Breast epithelium (tissue), 4 donors: Measurements from ENCODE around the gene KPNB1. TPM values are rescaled to one million over a fixed set of nuclear protein-coding genes. Genes with fewer than 3 reads are reported as not detected.

Experiments
- DNase-seq, 2 donors: peaks; one replicate each; pipeline ENCODE4 v3.0.0-alpha.2; 2019; ENCODE audit warnings: low spot score in 2 of 2
- H3K27ac ChIP-seq, 2 donors: fragments of 200-600 bp; sonication (generic) in 1 of 2; one replicate each; pipeline ENCODE4 v1.5.1; 2016 to 2019; ENCODE audit warnings: mild to moderate bottlenecking in 1 of 2
- H3K27me3 ChIP-seq, 2 donors: fragments of 200-600 bp; sonication (generic) in 1 of 2; one replicate each; pipeline versions ENCODE4 v1.5.1 to v1.6.0; 2017 to 2019; ENCODE audit warnings: control low read depth in 1 of 2, mild to moderate bottlenecking in 1 of 2
- H3K36me3 ChIP-seq: fragments of 200-600 bp; one replicate; pipeline ENCODE4 v1.5.1; 2019
- H3K4me1 ChIP-seq, 2 donors: fragments of 200-600 bp; sonication (generic); one replicate each; pipeline ENCODE4 v1.5.1; 2016 to 2019; ENCODE audit warnings: control low read depth in 1 of 2
- H3K4me3 ChIP-seq, 3 donors: fragments of 200-600 bp; sonication (generic); 1 replicate in 2 of 3; 2 replicates in 1 of 3; pipeline ENCODE4 v1.5.1; 2016 to 2019; ENCODE audit warnings: mild to moderate bottlenecking in 3 of 3, moderate library complexity in 2 of 3
- H3K9me3 ChIP-seq, 2 donors: fragments of 200-600 bp; sonication (generic) in 1 of 2; one replicate each; pipeline ENCODE4 v1.5.1; 2016 to 2019; ENCODE audit warnings: control low read depth in 1 of 2
- CTCF ChIP-seq, 3 donors: fragments of 450-650 bp; IDR thresholded peaks; one replicate each; pipeline ENCODE4 v1.5.1; 2016 to 2017; ENCODE audit warnings: antibody characterized with exemption in 3 of 3, mild to moderate bottlenecking in 3 of 3, moderate library complexity in 3 of 3
- POLR2A ChIP-seq: fragments of 450-650 bp; IDR thresholded peaks from one replicate; pipeline ENCODE4 v1.6.1; 2016; ENCODE audit warnings: antibody characterized with exemption, mild to moderate bottlenecking, moderate library complexity
- POLR2AphosphoS5 ChIP-seq, 3 donors: sonication (generic); formaldehyde crosslinking; IDR thresholded peaks; one replicate each; pipeline ENCODE4 v1.6.1; 2017; ENCODE audit warnings: antibody characterized with exemption in 3 of 3
- intact Hi-C: fragments of 100-400 bp; cut with DNase I; formaldehyde crosslinking; loops from one replicate; pipeline ENCODE4 v1.15.1; 2023; ENCODE audit warnings: low total_unique reads
- total RNA-seq, 3 donors: library from RNA; depleted of rRNA; stranded (reverse); fragments of >200 nt; gene quantifications; one replicate each; pipeline ENCODE4 v1.1.0, GENCODE V29; 2016

Gene KPNB1
- total RNA-seq, 3 donors from 2014 or later: 148 to 238 (median 189) TPM

- DNase-seq: no peak
- H3K4me1 ChIP-seq: no peaks in the 10 kb centered on the region
- no peak overlapping the region for H3K4me3 ChIP-seq
- no peaks in the 10 kb centered on the region for H3K27me3 ChIP-seq
- peaks cover 8% of the 10 kb centered on the region for H3K36me3 ChIP-seq
- H3K27ac ChIP-seq: no peak overlapping the region
- TF ChIP-seq POLR2AphosphoS5 (IDR thresholded peaks at IDR 0.05) (no peak), POLR2A (no peak), CTCF (IDR thresholded peaks at IDR 0.05) (no peak)
- intact Hi-C loops: no loop called here
- no peaks in the 10 kb centered on the region for H3K9me3 ChIP-seq
Measured at GRCh38 chr17:47713980-47714700, 64.4 kb downstream of the KPNB1 start.

DNA sequence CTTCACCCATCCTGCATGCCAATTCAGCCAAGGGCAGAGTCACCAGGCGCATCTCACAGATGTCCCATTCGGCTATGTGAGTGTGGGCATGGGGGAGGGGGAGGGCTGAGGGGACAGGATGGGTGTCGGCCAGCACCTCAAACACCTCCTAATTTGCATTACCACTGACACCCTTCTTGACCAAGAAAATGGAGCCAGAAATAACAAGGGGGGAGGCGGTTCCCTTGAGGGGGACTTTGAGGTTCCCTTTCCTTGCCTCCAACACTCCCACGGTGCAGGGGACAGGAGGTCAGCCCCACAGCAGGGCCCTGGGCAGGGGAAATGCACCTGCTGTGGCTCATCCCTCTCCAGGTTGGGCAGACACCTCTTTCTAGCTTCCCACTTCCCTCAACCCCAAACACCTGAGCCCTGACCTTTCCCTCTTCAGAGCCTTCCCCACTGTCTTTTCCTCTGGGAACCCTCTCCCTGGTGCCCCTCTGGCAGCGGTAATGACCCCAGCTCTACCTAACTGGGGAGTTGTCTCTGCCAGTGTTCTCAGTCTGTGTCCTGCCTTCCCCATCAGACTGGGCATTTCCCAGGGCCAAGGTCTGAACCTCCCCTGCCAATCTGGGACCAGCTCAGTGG is 65.2 kb downstream of the KPNB1 start:
- TF ChIP-seq CTCF (IDR thresholded peaks at IDR 0.05) (no peak), POLR2AphosphoS5 (IDR thresholded peaks at IDR 0.05) (no peak), POLR2A (no peak)
- H3K9me3 ChIP-seq: no peaks in the 10 kb centered on the region
- H3K27me3 ChIP-seq: no peaks in the 10 kb centered on the region
- no peak overlapping the region for H3K4me3 ChIP-seq
- no peak overlapping the region for H3K27ac ChIP-seq
- H3K36me3 ChIP-seq: peaks cover 8% of the 10 kb centered on the region
- DNase-seq: no peak
- intact Hi-C loops: no loop called here
- no peaks in the 10 kb centered on the region for H3K4me1 ChIP-seq

DNA sequence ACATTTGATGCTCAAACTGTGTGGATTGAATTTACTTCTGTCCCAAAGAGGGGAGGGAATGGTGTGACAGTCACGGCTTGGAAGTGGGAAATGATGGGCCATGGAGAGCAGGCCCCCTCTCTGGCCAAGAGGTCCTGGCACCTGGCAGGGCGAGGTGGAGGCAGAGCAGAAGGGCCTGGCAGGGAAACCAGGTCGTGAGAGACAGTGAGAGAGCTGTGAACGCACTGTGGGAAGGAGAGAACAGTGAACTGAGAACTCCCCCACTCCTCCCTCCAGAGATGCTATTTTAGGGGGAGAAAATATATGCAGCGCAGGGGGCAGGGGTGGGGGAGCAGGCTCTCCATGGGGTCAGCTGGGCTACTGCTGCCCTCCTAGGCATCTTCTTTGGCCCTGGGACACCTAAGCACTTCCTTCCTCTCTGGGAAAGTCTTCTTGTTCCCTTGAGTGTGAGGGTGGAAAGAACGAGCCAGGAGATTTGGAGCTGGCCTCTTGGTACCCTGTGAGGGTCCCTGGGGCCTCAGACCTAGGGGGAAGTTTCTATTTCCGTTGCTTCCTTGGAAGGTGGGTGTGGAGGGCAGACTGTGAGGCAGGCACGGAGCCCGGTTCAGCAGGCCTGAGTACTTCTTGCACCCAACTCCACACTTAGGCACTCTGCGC is 66.1 kb downstream of the KPNB1 start:
- TF ChIP-seq POLR2A: no peak
- TF ChIP-seq CTCF (IDR thresholded peaks at IDR 0.05): no peak
- no peak for TF ChIP-seq POLR2AphosphoS5 (IDR thresholded peaks at IDR 0.05)
- DNase-seq: no peak
- H3K27me3 ChIP-seq: no peaks in the 10 kb centered on the region
- no peak overlapping the region for H3K27ac ChIP-seq
- intact Hi-C loops: no loop called here
- no peaks in the 10 kb centered on the region for H3K4me1 ChIP-seq
- no peaks in the 10 kb centered on the region for H3K9me3 ChIP-seq
- no peak overlapping the region for H3K4me3 ChIP-seq
- peaks cover 3% of the 10 kb centered on the region for H3K36me3 ChIP-seq

- H3K9me3 ChIP-seq: no peaks in the 10 kb centered on the region
- no peaks in the 10 kb centered on the region for H3K36me3 ChIP-seq
- peaks cover 0 to 6% of the 10 kb centered on the region in 2 donors for H3K27me3 ChIP-seq
- no peak for TF ChIP-seq POLR2A
- no peak for TF ChIP-seq POLR2AphosphoS5 (IDR thresholded peaks at IDR 0.05)
- no peak for TF ChIP-seq CTCF (IDR thresholded peaks at IDR 0.05)
- no peak for DNase-seq
- no peak overlapping the region for H3K4me3 ChIP-seq
- no peak overlapping the region for H3K27ac ChIP-seq
- intact Hi-C loops: no loop called here
- peaks cover 0 to 2% of the 10 kb centered on the region in 2 donors for H3K4me1 ChIP-seq
Measured at GRCh38 chr17:47716375-47716774, 66.7 kb downstream of the KPNB1 start.

DNA sequence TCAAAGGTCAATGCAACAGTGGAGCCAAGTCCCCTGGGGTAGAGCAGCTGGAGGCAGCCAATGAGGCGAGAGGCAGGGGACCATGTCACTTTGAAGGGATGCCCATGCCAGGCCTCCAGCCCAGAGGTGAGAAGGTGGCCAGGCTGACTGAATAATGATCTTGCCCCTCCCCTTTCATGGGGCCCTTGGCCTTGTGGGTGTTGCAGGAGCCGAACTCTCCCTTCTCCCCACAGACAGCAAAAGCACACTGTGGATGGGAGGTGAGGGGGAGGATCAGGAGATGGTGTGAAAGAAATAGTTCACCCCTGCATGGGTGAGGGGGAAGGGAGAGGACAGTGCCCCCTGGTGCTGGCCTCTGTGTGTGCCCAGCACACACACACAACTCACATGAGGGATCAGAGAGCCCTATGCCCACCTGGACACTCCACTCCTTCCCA is 67.6 kb downstream of the KPNB1 start:
- H3K27me3 ChIP-seq: peaks cover 0 to 15% of the 10 kb centered on the region in 2 donors
- no peak for DNase-seq
- no peaks in the 10 kb centered on the region for H3K36me3 ChIP-seq
- H3K27ac ChIP-seq: no peak overlapping the region
- H3K4me3 ChIP-seq: no peak overlapping the region
- H3K9me3 ChIP-seq: no peaks in the 10 kb centered on the region
- TF ChIP-seq POLR2AphosphoS5 (IDR thresholded peaks at IDR 0.05): no peak
- no peak for TF ChIP-seq CTCF (IDR thresholded peaks at IDR 0.05)
- no peak for TF ChIP-seq POLR2A
- H3K4me1 ChIP-seq: peaks cover 0 to 5% of the 10 kb centered on the region in 2 donors
- intact Hi-C loops: no loop called here
